ENCODE results near the gene MYOM1.

GRCh38 chr18:3066341-3067110, 153.2 kb downstream of the MYOM1 start:
- TF ChIP-seq, protein P1, sequence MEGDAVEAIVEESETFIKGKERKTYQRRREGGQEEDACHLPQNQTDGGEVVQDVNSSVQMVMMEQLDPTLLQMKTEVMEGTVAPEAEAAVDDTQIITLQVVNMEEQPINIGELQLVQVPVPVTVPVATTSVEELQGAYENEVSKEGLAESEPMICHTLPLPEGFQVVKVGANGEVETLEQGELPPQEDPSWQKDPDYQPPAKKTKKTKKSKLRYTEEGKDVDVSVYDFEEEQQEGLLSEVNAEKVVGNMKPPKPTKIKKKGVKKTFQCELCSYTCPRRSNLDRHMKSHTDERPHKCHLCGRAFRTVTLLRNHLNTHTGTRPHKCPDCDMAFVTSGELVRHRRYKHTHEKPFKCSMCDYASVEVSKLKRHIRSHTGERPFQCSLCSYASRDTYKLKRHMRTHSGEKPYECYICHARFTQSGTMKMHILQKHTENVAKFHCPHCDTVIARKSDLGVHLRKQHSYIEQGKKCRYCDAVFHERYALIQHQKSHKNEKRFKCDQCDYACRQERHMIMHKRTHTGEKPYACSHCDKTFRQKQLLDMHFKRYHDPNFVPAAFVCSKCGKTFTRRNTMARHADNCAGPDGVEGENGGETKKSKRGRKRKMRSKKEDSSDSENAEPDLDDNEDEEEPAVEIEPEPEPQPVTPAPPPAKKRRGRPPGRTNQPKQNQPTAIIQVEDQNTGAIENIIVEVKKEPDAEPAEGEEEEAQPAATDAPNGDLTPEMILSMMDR (IDR thresholded peaks at IDR 0.05), result no peak
- TF ChIP-seq POLR2A (IDR thresholded peaks at IDR 0.05) (no peak), POLR2AphosphoS5 (IDR thresholded peaks at IDR 0.05) (no peak)
